ENCODE results near the gene TRIM62.

DNA sequence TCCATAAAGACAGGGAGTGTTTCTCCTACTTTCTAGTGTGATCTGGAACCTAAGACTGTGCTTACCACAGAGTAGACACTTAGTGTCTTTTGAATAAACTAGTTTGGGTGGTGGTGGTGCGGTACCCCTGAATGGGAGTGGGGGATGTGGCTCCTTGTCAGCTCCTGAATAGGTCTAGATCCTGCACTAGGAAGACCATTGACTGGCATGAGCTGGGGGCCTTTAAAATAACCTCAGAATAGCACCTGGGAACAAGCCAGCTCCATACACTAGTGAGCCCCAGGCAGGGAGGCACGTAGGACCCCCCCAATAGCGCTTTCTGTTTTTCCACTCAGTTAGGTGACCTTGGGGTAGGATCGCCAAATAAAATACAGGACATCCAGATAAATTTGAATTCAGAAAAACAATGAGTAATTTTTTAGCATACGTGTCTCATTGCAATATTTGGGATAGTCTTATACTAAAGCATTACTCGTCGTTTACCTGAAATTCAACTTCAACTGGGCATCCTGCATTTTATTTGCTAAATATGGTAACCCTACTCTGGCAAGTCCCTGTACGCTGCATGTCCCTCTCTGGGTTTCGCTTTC lies 55.3 kb downstream of the TRIM62 start:
- TF ChIP-seq, protein P1, sequence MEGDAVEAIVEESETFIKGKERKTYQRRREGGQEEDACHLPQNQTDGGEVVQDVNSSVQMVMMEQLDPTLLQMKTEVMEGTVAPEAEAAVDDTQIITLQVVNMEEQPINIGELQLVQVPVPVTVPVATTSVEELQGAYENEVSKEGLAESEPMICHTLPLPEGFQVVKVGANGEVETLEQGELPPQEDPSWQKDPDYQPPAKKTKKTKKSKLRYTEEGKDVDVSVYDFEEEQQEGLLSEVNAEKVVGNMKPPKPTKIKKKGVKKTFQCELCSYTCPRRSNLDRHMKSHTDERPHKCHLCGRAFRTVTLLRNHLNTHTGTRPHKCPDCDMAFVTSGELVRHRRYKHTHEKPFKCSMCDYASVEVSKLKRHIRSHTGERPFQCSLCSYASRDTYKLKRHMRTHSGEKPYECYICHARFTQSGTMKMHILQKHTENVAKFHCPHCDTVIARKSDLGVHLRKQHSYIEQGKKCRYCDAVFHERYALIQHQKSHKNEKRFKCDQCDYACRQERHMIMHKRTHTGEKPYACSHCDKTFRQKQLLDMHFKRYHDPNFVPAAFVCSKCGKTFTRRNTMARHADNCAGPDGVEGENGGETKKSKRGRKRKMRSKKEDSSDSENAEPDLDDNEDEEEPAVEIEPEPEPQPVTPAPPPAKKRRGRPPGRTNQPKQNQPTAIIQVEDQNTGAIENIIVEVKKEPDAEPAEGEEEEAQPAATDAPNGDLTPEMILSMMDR (IDR thresholded peaks at IDR 0.05; ENCODE audit: insufficient read depth, low read depth, low read length): no peak
- TF ChIP-seq EZH2 (IDR thresholded peaks at IDR 0.05; ENCODE audit: insufficient read depth, low read length): no peak

Measured in astrocyte (in vitro differentiated cells and primary cell).